AG04449 (cell line): ENCODE data around the gene ASTN2.

Experiments used
- CTCF ChIA-PET: fragments of 350-600 bp; formaldehyde crosslinking; extraction: SDS; loops from one replicate; lab custom pipeline; 2021; ENCODE audit warnings: antibody characterized with exemption; lab: Yijun Ruan, JAX
- POLR2A ChIA-PET: fragments of 400-600, 350-600 bp; formaldehyde crosslinking; extraction: SDS; loops from one replicate; lab custom pipeline; 2020; ENCODE audit warnings: antibody characterized with exemption, inconsistent platforms; lab: Yijun Ruan, JAX
- DNase-seq: peaks from one replicate; pipeline ENCODE4 v3.0.0-alpha.2; 2010; ENCODE audit warnings: low read depth, low spot score
- H3K4me3 ChIP-seq: 2 replicates; pipeline ENCODE4 v1.5.1; 2011; ENCODE audit warnings: low read depth, mild to moderate bottlenecking, control low read depth, low read length
- TF ChIP-seq, protein P1 (sequence below): IDR thresholded peaks from one replicate; pipeline ENCODE4 v1.5.1; 2011; ENCODE audit warnings: mild to moderate bottlenecking, moderate library complexity, low read length, control low read depth, inconsistent platforms; ENCODE audit not compliant: insufficient read depth; ENCODE audit errors: missing control alignments

Gene ASTN2

DNA sequence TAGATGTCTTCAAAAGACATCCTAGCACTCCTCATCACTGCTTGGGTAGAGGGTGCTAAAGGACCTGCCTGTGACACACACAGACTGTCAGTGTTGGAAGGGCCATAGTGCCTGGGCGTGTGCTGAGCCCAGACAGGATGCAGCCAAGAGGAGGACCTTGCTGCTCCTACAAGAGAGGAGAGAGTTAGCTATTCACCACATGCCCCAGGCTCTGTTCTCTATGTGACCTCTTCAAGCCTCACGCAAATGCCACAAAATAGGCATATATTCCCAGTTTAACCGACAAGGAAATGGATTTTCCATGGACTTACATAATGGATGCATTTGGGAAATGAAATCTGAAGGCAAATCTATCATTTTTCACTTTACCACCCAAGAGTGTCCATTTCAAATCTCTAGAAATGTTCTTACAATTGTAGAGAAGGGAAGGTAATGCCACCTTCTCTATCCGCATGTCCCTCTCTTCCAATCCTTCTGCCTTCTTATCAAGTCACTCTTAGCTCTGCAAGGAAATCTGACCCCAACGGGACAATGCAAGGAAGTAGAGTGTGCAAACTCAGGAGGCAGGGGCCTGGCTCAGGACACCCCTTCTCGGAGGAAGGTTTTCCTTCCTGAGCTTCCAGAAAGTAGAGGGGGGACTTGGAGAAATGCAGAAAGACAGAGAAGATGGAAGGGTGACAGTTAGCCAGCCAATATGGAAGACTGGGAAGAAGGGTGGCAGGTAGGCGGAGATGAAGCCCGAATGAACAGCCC lies 678.3 kb downstream of the ASTN2 start:
- TF ChIP-seq, protein P1, sequence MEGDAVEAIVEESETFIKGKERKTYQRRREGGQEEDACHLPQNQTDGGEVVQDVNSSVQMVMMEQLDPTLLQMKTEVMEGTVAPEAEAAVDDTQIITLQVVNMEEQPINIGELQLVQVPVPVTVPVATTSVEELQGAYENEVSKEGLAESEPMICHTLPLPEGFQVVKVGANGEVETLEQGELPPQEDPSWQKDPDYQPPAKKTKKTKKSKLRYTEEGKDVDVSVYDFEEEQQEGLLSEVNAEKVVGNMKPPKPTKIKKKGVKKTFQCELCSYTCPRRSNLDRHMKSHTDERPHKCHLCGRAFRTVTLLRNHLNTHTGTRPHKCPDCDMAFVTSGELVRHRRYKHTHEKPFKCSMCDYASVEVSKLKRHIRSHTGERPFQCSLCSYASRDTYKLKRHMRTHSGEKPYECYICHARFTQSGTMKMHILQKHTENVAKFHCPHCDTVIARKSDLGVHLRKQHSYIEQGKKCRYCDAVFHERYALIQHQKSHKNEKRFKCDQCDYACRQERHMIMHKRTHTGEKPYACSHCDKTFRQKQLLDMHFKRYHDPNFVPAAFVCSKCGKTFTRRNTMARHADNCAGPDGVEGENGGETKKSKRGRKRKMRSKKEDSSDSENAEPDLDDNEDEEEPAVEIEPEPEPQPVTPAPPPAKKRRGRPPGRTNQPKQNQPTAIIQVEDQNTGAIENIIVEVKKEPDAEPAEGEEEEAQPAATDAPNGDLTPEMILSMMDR = no peak
- no peak overlapping the region for H3K4me3 ChIP-seq
- POLR2A ChIA-PET = interaction anchor here (0.7 kb wide), 1 partner anchor 29 kb away, joined by 3 read pairs; no protein-coding TSS in a partner anchor
- DNase-seq = no peak
- CTCF ChIA-PET = interaction anchor here (0.8 to 12.7 kb wide), 36 partner anchors 9 to 1166 kb away, joined by 3 to 312 read pairs (median 4); no protein-coding TSS in a partner anchor

DNA sequence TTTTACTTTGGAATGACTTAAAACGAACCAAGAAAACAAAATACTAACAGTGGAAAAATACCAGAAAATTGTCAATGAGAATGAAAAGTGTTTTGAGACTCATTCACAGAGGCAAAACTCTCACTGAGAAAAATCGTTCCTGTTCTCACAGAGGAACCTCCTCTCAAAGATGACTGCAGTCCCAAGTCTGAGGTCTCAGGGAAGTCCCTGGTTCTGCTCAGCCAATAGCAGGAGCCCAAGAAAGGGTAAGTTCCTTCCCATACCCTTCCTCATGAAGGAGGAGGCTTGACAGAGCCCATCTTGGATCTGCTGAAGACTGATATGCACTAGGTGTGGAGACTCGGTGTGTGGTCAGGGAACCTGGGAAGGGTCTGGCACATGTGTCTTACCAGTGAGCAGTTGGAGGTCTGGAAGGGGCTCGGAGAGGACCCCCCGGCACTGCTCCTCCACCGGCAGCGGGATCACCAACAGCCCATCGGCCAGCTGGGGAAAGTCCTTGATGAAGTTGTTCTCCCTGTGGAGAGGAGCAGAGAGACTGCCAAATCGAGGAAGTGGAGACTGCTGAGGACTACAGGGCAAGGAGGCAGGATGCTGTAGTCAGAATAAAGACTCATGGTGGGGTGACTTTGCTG lies 681.7 kb downstream of the ASTN2 start:
- TF ChIP-seq, protein P1 = no peak
- no peak for DNase-seq
- CTCF ChIA-PET = interaction anchor here (12.7 kb wide), 1 partner anchor 127 kb away, joined by 312 read pairs; no protein-coding TSS in a partner anchor
- H3K4me3 ChIP-seq = no peak overlapping the region
- POLR2A ChIA-PET = no interaction called here

DNA sequence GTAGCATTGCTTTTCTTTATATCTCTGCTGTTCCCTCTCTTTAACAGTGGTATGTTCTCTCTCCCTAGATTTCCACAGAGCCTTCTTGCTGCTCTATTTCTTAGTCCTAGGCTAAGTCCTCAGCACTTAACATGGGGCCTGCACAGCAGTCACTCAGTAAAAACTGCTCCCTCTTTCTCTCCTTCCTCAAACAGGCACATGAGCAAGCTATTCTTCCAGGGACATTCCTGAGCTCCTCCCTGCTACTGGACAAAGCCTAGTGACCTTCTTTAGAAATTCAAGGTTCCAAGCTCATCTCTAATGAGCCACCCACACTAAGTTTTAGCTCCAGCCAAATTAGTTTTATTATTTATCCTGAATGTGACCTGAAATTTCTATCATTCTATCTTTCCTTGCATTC lies 688.3 kb downstream of the ASTN2 start:
- TF ChIP-seq, protein P1 = no peak
- ChIA-PET POLR2A (no interaction called here), CTCF (interaction anchor here (3.8 to 6.8 kb wide), 2 partner anchors 10 to 134 kb away, joined by 11 to 58 read pairs; no protein-coding TSS in a partner anchor)
- H3K4me3 ChIP-seq = no peak overlapping the region
- no peak for DNase-seq

DNA sequence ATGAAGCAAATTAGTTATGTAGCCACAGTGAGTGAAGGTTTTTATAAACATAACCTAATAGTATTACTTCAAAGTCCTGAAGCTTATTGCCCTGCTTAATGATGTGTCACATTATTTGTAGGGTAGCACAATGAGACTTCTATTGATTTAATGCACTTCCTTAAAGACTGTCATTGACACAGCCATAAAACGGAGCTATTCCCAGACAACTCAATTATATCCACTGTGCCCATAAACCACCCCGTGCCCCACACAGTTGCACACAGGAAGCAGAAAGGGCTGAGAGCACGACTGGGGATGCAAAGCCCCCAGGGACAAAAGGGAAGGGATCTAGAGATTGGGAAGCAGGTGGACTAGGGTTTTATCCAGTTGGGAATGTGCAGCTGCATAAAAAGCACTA lies 690.7 kb downstream of the ASTN2 start:
- no peak for DNase-seq
- TF ChIP-seq, protein P1 = no peak
- H3K4me3 ChIP-seq = no peak overlapping the region
- ChIA-PET POLR2A (no interaction called here), CTCF (interaction anchor here (3.8 to 6.8 kb wide), 2 partner anchors 13 to 136 kb away, joined by 11 to 58 read pairs; no protein-coding TSS in a partner anchor)

DNA sequence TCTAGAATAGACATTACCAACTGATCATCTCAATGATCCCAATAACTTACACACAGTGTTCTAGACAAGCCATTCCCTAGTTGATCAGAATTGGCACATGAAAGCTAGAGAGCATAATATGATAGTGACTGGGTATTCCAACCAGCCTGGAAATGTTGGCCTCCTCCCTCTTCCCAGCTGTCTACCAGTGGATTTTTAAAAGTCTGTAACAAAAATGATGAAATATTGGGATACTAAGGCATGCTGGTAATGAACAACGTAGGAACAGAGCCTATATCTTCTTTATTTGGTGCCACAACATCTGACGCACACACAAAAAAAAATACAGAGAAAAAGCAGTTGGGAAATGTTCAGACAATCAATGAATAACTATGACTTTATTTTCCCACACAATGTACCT lies 692.9 kb downstream of the ASTN2 start:
- TF ChIP-seq, protein P1 = no peak
- no peak for DNase-seq
- ChIA-PET CTCF (interaction anchor here (1.0 to 2.7 kb wide), 2 partner anchors 10 to 15 kb away, joined by 4 to 10 read pairs; no protein-coding TSS in a partner anchor), POLR2A (no interaction called here)
- no peak overlapping the region for H3K4me3 ChIP-seq

DNA sequence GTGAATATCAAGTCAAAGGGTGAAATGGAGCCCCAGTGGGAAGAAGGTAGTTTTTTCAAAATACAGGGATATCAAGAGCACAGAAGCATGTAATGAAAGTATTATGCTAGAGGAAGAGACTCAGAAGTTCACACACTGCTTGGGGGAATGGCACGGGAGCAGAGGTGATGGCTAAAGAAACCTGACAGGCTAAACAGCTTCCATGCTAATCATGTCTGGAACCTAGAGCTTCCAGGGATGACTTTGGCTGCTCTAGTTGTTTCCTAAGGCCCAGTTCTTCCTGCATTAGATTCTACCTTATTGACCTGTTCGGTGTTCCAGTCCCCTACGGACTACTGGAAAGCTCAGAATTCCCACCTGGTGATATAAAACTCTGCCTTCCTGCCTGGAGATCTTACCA lies 693.4 kb downstream of the ASTN2 start:
- TF ChIP-seq, protein P1 = no peak
- no peak for DNase-seq
- H3K4me3 ChIP-seq = no peak overlapping the region
- CTCF ChIA-PET = interaction anchor here (1.0 to 2.7 kb wide), 2 partner anchors 10 to 16 kb away, joined by 4 to 10 read pairs; no protein-coding TSS in a partner anchor
- POLR2A ChIA-PET = no interaction called here
